Erythroblast (primary cell): ENCODE data around the gene AURKAIP1.
A peak's percentile ranks its signal among the peaks of the same experiment; 100 is the strongest.
"Not testable (repeated sequence)": the region's sequence is repeated elsewhere in the genome, so short reads cannot be mapped to it uniquely, and the experiment has no call there.

Source experiments
- DNase-seq, 2 experiments: peaks; one replicate each; lab custom pipeline; 2025; lab: John Stamatoyannopoulos, UW
- GATA1 ChIP-seq: IDR thresholded peaks from 2 replicates; pipeline ENCODE4 v1.6.1; 2011; ENCODE audit warnings: low read depth, mild to moderate bottlenecking, control low read depth, low read length, moderate library complexity
- POLR2A ChIP-seq: IDR thresholded peaks from 2 replicates; pipeline ENCODE4 v1.6.1; 2011; ENCODE audit warnings: mild to moderate bottlenecking, low read length

The AURKAIP1 gene

GRCh38 chr1:1399872-1400575, 25.0 kb upstream of the AURKAIP1 start:
- TF ChIP-seq GATA1, result no peak
- peak; percentile 64 for TF ChIP-seq POLR2A
- peak; percentile 70 to 75 for DNase-seq

DNA sequence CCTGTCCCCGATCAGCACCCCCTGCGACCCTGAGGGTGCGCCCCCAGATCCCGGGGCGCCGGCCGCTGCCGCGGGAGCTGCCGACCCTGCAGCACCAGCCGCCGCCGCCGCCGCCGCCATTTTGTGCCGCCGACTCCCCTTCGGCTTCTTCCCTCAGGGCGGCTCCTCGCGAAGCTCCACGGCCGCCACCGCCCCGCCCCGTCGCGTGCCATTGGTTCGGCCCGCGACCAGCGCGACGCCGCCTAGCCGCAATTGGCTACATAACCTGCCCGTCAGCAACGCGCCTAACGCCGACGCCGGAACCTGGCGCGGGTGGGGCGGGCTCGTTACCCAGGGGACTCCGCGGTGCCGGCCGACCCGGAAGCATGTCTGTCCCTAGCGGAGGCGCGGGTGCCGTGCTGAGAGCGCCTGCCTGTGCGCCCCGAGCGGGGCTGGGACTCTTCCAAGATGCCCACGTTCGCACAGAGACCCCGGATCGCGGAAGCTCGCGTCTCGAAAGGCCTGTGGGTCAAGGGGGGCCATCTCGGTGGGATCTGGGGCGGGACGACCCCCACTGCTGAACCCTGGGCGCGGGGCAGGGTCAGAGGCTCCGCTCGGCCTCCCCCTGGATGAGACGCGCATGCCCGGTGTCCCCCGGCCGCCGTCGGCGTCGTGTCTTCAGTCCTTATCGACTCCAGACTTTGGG, 24.3 kb upstream of the AURKAIP1 start, which contains the start of gene CCNL2:
TSS of gene CCNL2 (minus strand) at position 149 of the 685 bp plus-strand sequence. CDS start at position 120, 29 bp downstream.
- no peak for TF ChIP-seq GATA1
- peak; percentile 75 for TF ChIP-seq POLR2A
- peak; percentile 99 to 100 for DNase-seq

DNA sequence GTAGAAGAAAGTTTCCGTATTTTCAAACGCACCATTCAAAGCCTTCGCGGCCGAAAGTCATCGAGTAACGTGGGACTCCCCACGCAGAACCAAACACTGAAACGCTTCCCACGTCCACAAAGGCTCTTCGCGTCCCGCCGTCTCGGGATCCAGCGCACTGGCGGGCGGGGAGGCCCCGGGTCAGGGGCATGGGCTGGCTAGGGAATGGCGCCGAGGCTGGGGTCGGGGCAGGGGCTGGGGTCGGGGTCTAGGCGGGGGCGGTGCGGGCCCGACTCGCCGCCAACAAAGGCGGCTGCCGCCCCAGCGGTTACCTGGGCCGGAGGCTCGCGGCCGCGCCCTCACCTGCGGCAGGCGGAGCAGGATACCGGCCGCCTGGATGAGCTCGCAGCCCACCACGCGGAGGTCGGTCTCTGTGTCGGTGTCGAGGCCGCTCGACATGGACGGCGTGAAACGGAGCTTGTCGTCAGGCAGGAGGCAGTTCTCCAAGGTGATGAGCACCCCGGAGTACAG, 23.7 kb upstream of the AURKAIP1 start:
- no peak for TF ChIP-seq POLR2A
- TF ChIP-seq GATA1, result no peak
- DNase-seq, result peak; percentile 57 to 67

- peak; percentile 73 to 84 for DNase-seq
Measured at GRCh38 chr1:1397839-1398523, 23.0 kb upstream of the AURKAIP1 start.

DNA sequence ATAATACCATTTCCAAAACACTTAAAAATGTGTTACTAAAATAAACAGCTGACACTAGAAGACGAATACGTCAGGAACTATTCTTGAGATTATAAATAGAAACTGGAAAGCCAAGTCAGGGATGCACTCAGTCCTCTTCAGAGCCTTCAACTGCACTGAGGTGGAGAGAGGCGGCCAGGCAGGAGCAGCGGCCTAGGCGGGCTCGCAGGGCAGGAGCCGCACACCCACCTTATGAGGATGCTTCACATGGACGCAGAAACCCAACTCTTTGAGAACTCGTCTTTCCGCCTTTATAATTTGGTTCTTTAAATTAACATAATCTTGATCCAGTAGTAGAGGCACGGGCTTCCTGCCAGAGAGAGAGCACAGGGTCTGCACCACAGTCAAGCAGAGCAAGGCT, 20.2 kb upstream of the AURKAIP1 start:
- TF ChIP-seq GATA1, result no peak
- no peak for TF ChIP-seq POLR2A
- no peak for DNase-seq

More at GRCh38 chr1:1397839-1398523, 23.0 kb upstream of the AURKAIP1 start:
- TF ChIP-seq GATA1, result no peak
- TF ChIP-seq POLR2A, result no peak

- no peak for DNase-seq
- TF ChIP-seq POLR2A, result no peak
- TF ChIP-seq GATA1, result no peak
Measured at GRCh38 chr1:1394116-1394515, 19.1 kb upstream of the AURKAIP1 start.

GRCh38 chr1:1393428-1393827, 18.4 kb upstream of the AURKAIP1 start:
- no peak for DNase-seq
- TF ChIP-seq POLR2A, result no peak
- no peak for TF ChIP-seq GATA1

DNA sequence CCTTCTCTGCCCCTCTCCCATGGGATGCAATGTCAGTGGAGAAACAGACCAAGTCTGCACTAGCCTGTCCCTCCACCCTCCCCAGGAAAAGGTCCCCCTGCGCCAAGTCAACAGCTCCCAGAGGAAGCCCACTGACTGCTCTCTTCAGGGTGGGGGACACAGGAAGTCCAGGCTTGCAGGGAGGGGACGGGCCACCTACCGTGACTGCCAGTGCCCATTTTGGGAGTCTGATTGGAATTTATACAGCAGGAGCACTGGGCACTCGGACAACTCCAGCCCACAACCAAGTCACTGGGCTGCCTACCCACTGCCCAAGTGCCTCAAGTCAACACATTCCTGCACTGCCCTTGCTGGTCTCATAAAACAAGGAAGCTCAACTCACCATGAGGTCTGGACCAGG, 18.0 kb upstream of the AURKAIP1 start:
- DNase-seq, result no peak
- no peak for TF ChIP-seq GATA1
- no peak for TF ChIP-seq POLR2A

- TF ChIP-seq GATA1 (no peak), POLR2A (no peak)
- no peak for DNase-seq
Measured at GRCh38 chr1:1391225-1391624, 16.2 kb upstream of the AURKAIP1 start.

DNA sequence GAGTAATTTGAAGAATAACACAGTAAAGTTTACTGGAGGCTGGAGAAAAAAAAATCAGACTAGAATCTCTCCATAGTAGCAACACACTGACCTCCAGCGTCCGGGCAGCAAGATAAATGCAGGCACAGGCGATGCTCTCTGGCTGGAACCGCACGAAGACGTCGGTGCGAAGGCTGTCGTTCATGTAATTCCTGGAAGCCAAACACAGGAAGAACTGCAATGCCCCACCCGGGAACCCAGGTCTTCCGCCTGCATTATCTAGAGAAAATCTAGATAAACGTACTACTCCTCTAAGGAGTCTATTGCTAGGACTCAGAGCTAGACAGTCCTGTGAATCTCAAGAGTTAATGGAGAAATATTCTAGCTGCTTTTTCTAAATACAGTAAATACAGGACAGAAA, 15.7 kb upstream of the AURKAIP1 start:
- no peak for TF ChIP-seq POLR2A
- TF ChIP-seq GATA1, result no peak
- DNase-seq, result no peak

GRCh38 chr1:1388078-1388472, 13.1 kb upstream of the AURKAIP1 start:
- no peak for TF ChIP-seq GATA1
- TF ChIP-seq POLR2A, result no peak
- no peak for DNase-seq

GRCh38 chr1:1387098-1388077, 12.4 kb upstream of the AURKAIP1 start:
- no peak for DNase-seq
- no peak for TF ChIP-seq GATA1
- no peak for TF ChIP-seq POLR2A

DNA sequence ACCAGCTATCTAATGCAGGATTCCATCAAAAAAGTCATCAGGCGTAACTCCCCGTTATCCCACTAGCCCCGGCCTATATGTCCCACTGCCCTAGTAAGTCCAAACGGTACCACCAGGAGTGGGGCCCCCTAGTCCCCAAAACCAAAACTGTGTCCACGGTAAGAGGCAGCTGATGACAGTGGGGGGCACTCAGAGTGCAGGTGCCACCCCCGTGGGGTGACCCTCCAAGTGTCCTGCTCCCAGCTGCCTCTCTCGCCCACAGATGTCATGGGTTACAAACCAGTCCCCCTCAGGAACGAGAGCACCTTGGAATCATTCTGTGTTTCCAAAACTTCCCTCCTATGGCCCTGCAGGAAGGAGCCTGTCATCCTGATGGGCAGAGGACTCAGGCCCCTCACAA, 10.9 kb upstream of the AURKAIP1 start:
- DNase-seq, result no peak
- TF ChIP-seq POLR2A (no peak), GATA1 (no peak)

DNA sequence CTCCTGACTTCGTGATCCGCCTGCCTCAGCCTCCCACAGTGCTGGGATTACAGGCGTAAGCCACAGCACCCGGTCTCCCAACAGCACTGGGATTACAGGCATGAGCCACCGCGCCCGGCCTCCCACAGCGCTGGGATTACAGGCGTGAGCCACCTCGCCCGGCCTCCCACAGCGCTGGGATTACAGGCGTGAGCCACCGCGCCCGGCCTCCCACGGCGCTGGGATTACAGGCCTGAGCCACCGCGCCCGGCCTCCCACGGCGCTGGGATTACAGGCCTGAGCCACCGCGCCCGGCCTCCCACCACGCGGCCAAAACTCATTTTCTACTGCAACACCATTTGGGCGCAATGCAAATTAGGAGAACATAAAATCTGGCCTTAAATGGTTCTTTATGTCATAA, 10.3 kb upstream of the AURKAIP1 start:
- DNase-seq, result not testable (repeated sequence)
